ENCODE results near the gene HMGCLL1.

HMGCLL1 gene

GRCh38 chr6:55530931-55531330, 48.1 kb downstream of the HMGCLL1 start:
- DNase-seq: no peak

- DNase-seq: peak; percentile 13 to 28
Observed at GRCh38 chr6:55528624-55529023, 50.4 kb downstream of the HMGCLL1 start.

- no peak for DNase-seq
Observed at GRCh38 chr6:55524441-55524840, 54.6 kb downstream of the HMGCLL1 start.

- DNase-seq: no peak
Observed at GRCh38 chr6:55518529-55519060, 60.4 kb downstream of the HMGCLL1 start.

- DNase-seq: no peak
Observed at GRCh38 chr6:55516736-55517135, 62.3 kb downstream of the HMGCLL1 start.

- DNase-seq: no peak
Observed at GRCh38 chr6:55512904-55513303, 66.1 kb downstream of the HMGCLL1 start.

- DNase-seq: no peak
Observed at GRCh38 chr6:55511122-55511800, 67.7 kb downstream of the HMGCLL1 start.

- DNase-seq: no peak
Observed at GRCh38 chr6:55499591-55499990, 79.4 kb downstream of the HMGCLL1 start.

GRCh38 chr6:55497694-55498093, 81.3 kb downstream of the HMGCLL1 start:
- no peak for DNase-seq

GRCh38 chr6:55496201-55496600, 82.8 kb downstream of the HMGCLL1 start:
- DNase-seq: no peak

- no peak for DNase-seq
Observed at GRCh38 chr6:55495277-55495676, 83.7 kb downstream of the HMGCLL1 start.

GRCh38 chr6:55494411-55494810, 84.6 kb downstream of the HMGCLL1 start:
- DNase-seq: no peak

- DNase-seq: no peak
Observed at GRCh38 chr6:55492259-55492658, 86.7 kb downstream of the HMGCLL1 start.

GRCh38 chr6:55490871-55491270, 88.1 kb downstream of the HMGCLL1 start:
- DNase-seq: no peak

GRCh38 chr6:55474382-55474781, 104.6 kb downstream of the HMGCLL1 start:
- DNase-seq: no peak

- DNase-seq: no peak
Observed at GRCh38 chr6:55473722-55474121, 105.3 kb downstream of the HMGCLL1 start.

- no peak for DNase-seq
Observed at GRCh38 chr6:55469951-55470366, 109.0 kb downstream of the HMGCLL1 start.

- no peak for DNase-seq
Observed at GRCh38 chr6:55456016-55456415, 123.0 kb downstream of the HMGCLL1 start.

- no peak for DNase-seq
Observed at GRCh38 chr6:55450005-55450404, 129.0 kb downstream of the HMGCLL1 start.

- no peak for DNase-seq
Observed at GRCh38 chr6:55449225-55449624, 129.8 kb downstream of the HMGCLL1 start.

- DNase-seq: no peak
Observed at GRCh38 chr6:55448451-55448850, 130.5 kb downstream of the HMGCLL1 start.

- no peak for DNase-seq
Observed at GRCh38 chr6:55447891-55448290, 131.1 kb downstream of the HMGCLL1 start.

- DNase-seq: peak; percentile 5 to 15
Observed at GRCh38 chr6:55445648-55446204, 133.3 kb downstream of the HMGCLL1 start.

Measured in inflammatory macrophage (primary cell).